Tibial nerve (tissue), 3 donors: Measurements from ENCODE around the gene PRR5.

Source experiments
- CTCF ChIP-seq, 5 experiments: fragments of 200-600 bp in 3 of 5; fragments of 450-650 bp in 2 of 5; sonication (generic) in 3 of 5; IDR thresholded peaks; one replicate each; pipeline ENCODE4 v1.5.1; 2016 to 2019; ENCODE audit warnings: antibody characterized with exemption in 5 of 5, mild to moderate bottlenecking in 3 of 5, moderate library complexity in 2 of 5
- POLR2A ChIP-seq, 2 donors: fragments of 450-650 bp; IDR thresholded peaks; one replicate each; pipeline ENCODE4 v1.6.1; 2017; ENCODE audit warnings: antibody characterized with exemption in 2 of 2, mild to moderate bottlenecking in 2 of 2, moderate library complexity in 2 of 2

GRCh38 chr22:44754998-44755397, 53.0 kb downstream of the PRR5 start:
- TF ChIP-seq POLR2A (IDR thresholded peaks at IDR 0.05) (no peak), CTCF (IDR thresholded peaks at IDR 0.05) (no peak)
